Right atrium auricular region (tissue), 2 donors: ENCODE measurements around the gene MAPK14. TPM values are rescaled to one million over a fixed set of nuclear protein-coding genes. Genes with fewer than 3 reads are reported as not detected.
"Not testable (repeated sequence)": the region's sequence is repeated elsewhere in the genome, so short reads cannot be mapped to it uniquely, and the experiment has no call there.

Experiments
- DNase-seq: peaks from one replicate; pipeline ENCODE4 v3.0.0-alpha.2; 2019; ENCODE audit warnings: low spot score
- H3K27ac ChIP-seq, 2 donors: fragments of 200-600 bp; sonication (generic); 1 replicate in 1 of 2; 2 replicates in 1 of 2; pipeline ENCODE4 v1.5.1; 2016 to 2019
- H3K27me3 ChIP-seq, 2 donors: fragments of 200-600 bp; sonication (generic); one replicate each; pipeline versions ENCODE4 v1.5.1 to v1.6.0; 2017 to 2019
- H3K36me3 ChIP-seq: fragments of 200-600 bp; sonication (generic); one replicate; pipeline ENCODE4 v1.5.1; 2016
- H3K4me1 ChIP-seq, 2 donors: fragments of 200-600 bp; sonication (generic); one replicate each; pipeline versions ENCODE4 v1.5.1 to v1.6.0; 2017 to 2019
- H3K4me3 ChIP-seq, 2 donors: fragments of 200-600 bp; sonication (generic); 1 replicate in 1 of 2; 2 replicates in 1 of 2; pipeline ENCODE4 v1.5.1; 2017 to 2019; ENCODE audit warnings: mild to moderate bottlenecking in 1 of 2, moderate library complexity in 1 of 2
- H3K9me3 ChIP-seq, 2 donors: fragments of 200-600 bp; sonication (generic); one replicate each; pipeline ENCODE4 v1.5.1; 2019
- total RNA-seq, 2 donors: library from RNA; depleted of rRNA; stranded (reverse); fragments of >200 nt; gene quantifications; one replicate each; pipeline ENCODE4 v1.1.0, GENCODE V29; 2016
- TF ChIP-seq, protein P1 (sequence below), 2 donors: fragments of 200-600 bp; sonication (generic); IDR thresholded peaks; one replicate each; pipeline ENCODE4 v1.5.1; 2019; ENCODE audit warnings: antibody characterized with exemption in 2 of 2

The MAPK14 gene
- total RNA-seq, 2 donors from 2014 or later = 39.1 to 46.7 TPM

GRCh38 chr6:36121787-36122494, 94.3 kb downstream of the MAPK14 start:
- Histone ChIP-seq H3K36me3 (peaks cover 8% of the 10 kb centered on the region), H3K4me1 (peaks cover 0 to 29% of the 10 kb centered on the region in 2 donors), H3K9me3 (no peaks in the 10 kb centered on the region), H3K4me3 (no peak overlapping the region), H3K27me3 (no peaks in the 10 kb centered on the region), H3K27ac (no peak overlapping the region)
- TF ChIP-seq, protein P1, sequence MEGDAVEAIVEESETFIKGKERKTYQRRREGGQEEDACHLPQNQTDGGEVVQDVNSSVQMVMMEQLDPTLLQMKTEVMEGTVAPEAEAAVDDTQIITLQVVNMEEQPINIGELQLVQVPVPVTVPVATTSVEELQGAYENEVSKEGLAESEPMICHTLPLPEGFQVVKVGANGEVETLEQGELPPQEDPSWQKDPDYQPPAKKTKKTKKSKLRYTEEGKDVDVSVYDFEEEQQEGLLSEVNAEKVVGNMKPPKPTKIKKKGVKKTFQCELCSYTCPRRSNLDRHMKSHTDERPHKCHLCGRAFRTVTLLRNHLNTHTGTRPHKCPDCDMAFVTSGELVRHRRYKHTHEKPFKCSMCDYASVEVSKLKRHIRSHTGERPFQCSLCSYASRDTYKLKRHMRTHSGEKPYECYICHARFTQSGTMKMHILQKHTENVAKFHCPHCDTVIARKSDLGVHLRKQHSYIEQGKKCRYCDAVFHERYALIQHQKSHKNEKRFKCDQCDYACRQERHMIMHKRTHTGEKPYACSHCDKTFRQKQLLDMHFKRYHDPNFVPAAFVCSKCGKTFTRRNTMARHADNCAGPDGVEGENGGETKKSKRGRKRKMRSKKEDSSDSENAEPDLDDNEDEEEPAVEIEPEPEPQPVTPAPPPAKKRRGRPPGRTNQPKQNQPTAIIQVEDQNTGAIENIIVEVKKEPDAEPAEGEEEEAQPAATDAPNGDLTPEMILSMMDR (IDR thresholded peaks at IDR 0.05) = no peak
- no peak for DNase-seq

- Histone ChIP-seq H3K27ac (no peak overlapping the region), H3K4me3 (no peak overlapping the region), H3K36me3 (peaks cover 3% of the 10 kb centered on the region), H3K4me1 (peaks cover 0 to 29% of the 10 kb centered on the region in 2 donors), H3K27me3 (no peaks in the 10 kb centered on the region), H3K9me3 (no peaks in the 10 kb centered on the region)
- DNase-seq = no peak
- TF ChIP-seq, protein P1 (IDR thresholded peaks at IDR 0.05) = no peak
These were observed 95.1 kb downstream of the MAPK14 start for GRCh38 chr6:36122495-36123269.

GRCh38 chr6:36123270-36124139, 95.9 kb downstream of the MAPK14 start:
- peak; percentile 77 for DNase-seq
- TF ChIP-seq, protein P1 (IDR thresholded peaks at IDR 0.05) = peak; percentile 51 to 75
- H3K4me3 ChIP-seq = no peak overlapping the region
- no peaks in the 10 kb centered on the region for H3K9me3 ChIP-seq
- H3K4me1 ChIP-seq = peaks cover 0 to 27% of the 10 kb centered on the region in 2 donors
- no peaks in the 10 kb centered on the region for H3K27me3 ChIP-seq
- H3K27ac ChIP-seq = no peak overlapping the region
- no peaks in the 10 kb centered on the region for H3K36me3 ChIP-seq

DNA sequence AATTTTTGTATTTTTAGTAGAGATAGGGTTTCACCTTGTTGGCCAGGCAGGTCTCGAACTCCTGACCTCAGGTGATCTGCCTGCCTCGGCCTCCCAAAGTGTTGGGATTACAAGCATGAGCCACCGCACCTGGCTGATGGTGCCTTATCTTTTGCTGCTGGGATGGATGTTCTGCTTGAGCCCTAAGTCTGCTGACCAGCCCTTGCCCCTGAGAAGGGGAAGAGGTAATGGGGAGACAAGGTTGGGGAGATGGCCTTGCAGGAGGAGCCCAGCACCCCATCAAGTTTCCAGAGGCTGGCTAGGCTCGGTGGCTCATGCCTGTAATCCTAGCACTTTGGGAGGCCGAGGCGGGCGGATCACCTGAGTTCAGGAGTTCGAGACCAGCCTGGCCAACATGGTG, 96.7 kb downstream of the MAPK14 start:
- not testable (repeated sequence) for H3K9me3 ChIP-seq, DNase-seq, H3K36me3 ChIP-seq, H3K27me3 ChIP-seq, H3K27ac ChIP-seq, H3K4me3 ChIP-seq
- H3K4me1 ChIP-seq = peaks cover 0 to 26% of the 10 kb centered on the region in 2 donors

DNA sequence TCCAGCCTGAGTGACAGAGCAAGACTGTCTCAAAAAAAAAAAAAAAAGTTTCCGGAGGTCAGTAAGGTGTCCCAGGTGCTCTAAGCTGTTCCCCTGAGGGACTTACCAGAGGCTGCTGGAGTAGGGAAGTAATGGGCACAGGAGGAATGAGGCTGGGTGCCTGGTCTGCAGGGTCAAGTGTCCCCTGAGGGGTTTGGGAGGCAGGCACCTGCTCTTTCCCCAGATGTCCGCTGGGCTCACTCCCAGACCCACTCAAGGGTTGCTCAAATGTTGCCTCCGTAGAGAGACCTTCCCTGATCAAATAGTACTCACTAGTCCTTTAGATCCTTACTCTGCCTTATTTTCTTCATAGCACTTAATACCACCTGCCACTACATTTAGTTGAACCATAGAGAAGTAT, 97.3 kb downstream of the MAPK14 start:
- Histone ChIP-seq H3K27me3 (no peaks in the 10 kb centered on the region), H3K27ac (no peak overlapping the region), H3K4me1 (peaks cover 0 to 26% of the 10 kb centered on the region in 2 donors), H3K4me3 (no peak overlapping the region), H3K36me3 (no peaks in the 10 kb centered on the region), H3K9me3 (no peaks in the 10 kb centered on the region)
- no peak for DNase-seq
- TF ChIP-seq, protein P1 (IDR thresholded peaks at IDR 0.05) = no peak
